Mammary epithelial cell (primary cell): ENCODE data around the gene SMCP.

ENCODE experiments used
- CTCF ChIP-seq, 2 donors: IDR thresholded peaks in 1 of 2; conservative IDR thresholded peaks in 1 of 2; 2 replicates each; pipeline ENCODE4 v1.5.1; 2011 to 2012; ENCODE audit warnings: inconsistent platforms in 2 of 2, low read length in 2 of 2, mild to moderate bottlenecking in 2 of 2, control low read depth in 1 of 2, low read depth in 1 of 2; ENCODE audit not compliant: insufficient read depth in 1 of 2; ENCODE audit errors: extremely low read depth in 1 of 2
- EZH2 ChIP-seq: IDR thresholded peaks from 2 replicates; pipeline ENCODE4 v1.6.1; 2012; ENCODE audit warnings: low read length, inconsistent platforms, borderline replicate concordance

- TF ChIP-seq EZH2 (no peak), CTCF (conservative IDR thresholded peaks at IDR 0.05 in 1 of 2, IDR thresholded peaks at IDR 0.05 in 1 of 2; ENCODE audit: extremely low read depth in 1 of 2, insufficient read depth in 1 of 2, low read depth in 1 of 2, low read length in 2 of 2) (no peak)
These were observed 4.6 kb upstream of the SMCP start for GRCh38 chr1:152873495-152873894.
